ENCODE measurements around the gene COPG1. TPM values are rescaled to one million over a fixed set of nuclear protein-coding genes. Genes with fewer than 3 reads are reported as not detected.

Gene COPG1
- total and polyA plus RNA-seq, 2 of the 4 experiments (the other 2 are of a cell fraction), result 203 to 446 TPM

- POLR2A ChIA-PET (ENCODE audit: unreplicated experiment), result no interaction called here
- Histone ChIP-seq H2BK20ac (ENCODE audit: low read depth, low read length) (no peak overlapping the region), H2BK15ac (ENCODE audit: low read depth, low read length) (no peak overlapping the region), H3K36me3 (ENCODE audit: control insufficient read depth, insufficient read depth, low read length) (peaks cover 8% of the 10 kb centered on the region), H3K27ac (ENCODE audit: insufficient read depth, low read length) (no peak overlapping the region), H2AK9ac (replicated peaks; ENCODE audit: low read depth, low read length, poor library complexity) (no peak overlapping the region), H2BK5ac (ENCODE audit: low read depth, low read length, poor library complexity, severe bottlenecking) (no peak overlapping the region), H3K4me1 (ENCODE audit: control insufficient read depth, insufficient read depth, low read length) (peaks cover 3% of the 10 kb centered on the region; the same call in 1 of the 2 replicates), H3K23ac (ENCODE audit: low read depth, low read length) (no peak overlapping the region), H2BK120ac (ENCODE audit: low read depth, low read length) (no peak overlapping the region), H3K9me1 (ENCODE audit: insufficient read depth, low read length) (peaks cover 8% of the 10 kb centered on the region; the same call in 1 of the 2 replicates), H4K91ac (ENCODE audit: insufficient read depth, low read depth, low read length) (no peak overlapping the region), H4K5ac (ENCODE audit: low read depth, low read length) (no peak overlapping the region), H2AFZ (replicated peaks; ENCODE audit: low read length, poor library complexity) (no peak overlapping the region), H4K8ac (ENCODE audit: low read depth in 2 of 2, low read length in 2 of 2) (no peak overlapping the region), H3K18ac (ENCODE audit: low read depth, low read length) (no peak overlapping the region), H3K4ac (ENCODE audit: low read depth, low read length) (no peak overlapping the region), H3K4me3 (ENCODE audit: insufficient read depth, low read depth, low read length) (no peak overlapping the region), H3K27me3 (ENCODE audit: control insufficient read depth, insufficient read depth, low read length) (no peaks in the 10 kb centered on the region), H3K9me3 (ENCODE audit: control insufficient read depth, insufficient read depth, low read length) (no peaks in the 10 kb centered on the region), H2AK5ac (ENCODE audit: low read depth, low read length) (no peak overlapping the region), H3K79me1 (ENCODE audit: low read depth in 1 of 2, low read length in 2 of 2) (peaks cover 0 to 24% of the 10 kb centered on the region in 2 experiments; a peak in 3 of 4 replicates), H3K56ac (ENCODE audit: extremely low read depth, insufficient read depth, low read length) (no peak overlapping the region), H3K4me2 (ENCODE audit: low read depth, low read length) (no peak overlapping the region), H3K14ac (replicated peaks; ENCODE audit: low read depth, low read length) (no peak overlapping the region), H4K20me1 (ENCODE audit: insufficient read depth, low read length) (no peaks in the 10 kb centered on the region), H3K9ac (ENCODE audit: low read depth, low read length) (no peak overlapping the region)
- BruUV-seq (replicated peaks), result no TSS peak
- in situ Hi-C loops (cut with MboI; ENCODE audit: low sequenced_read_pairs), result no loop called here
- TF ChIP-seq SMC3 (IDR thresholded peaks at IDR 0.05; ENCODE audit: low read depth, low read length) (no peak), MAZ (IDR thresholded peaks at IDR 0.05; ENCODE audit: borderline replicate concordance, low read depth, low read length) (no peak), ELK1 (IDR thresholded peaks at IDR 0.05; ENCODE audit: borderline replicate concordance, low read depth, low read length) (no peak), RCOR1 (IDR thresholded peaks at IDR 0.05; ENCODE audit: insufficient replicate concordance, low read length) (no peak), MAFK (IDR thresholded peaks at IDR 0.05; ENCODE audit: low read depth, low read length) (no peak), FOS (IDR thresholded peaks at IDR 0.05; ENCODE audit: low read depth, low read length) (no peak), NFE2L2 (IDR thresholded peaks at IDR 0.05; ENCODE audit: low read depth, low read length) (no peak), BHLHE40 (IDR thresholded peaks at IDR 0.05; ENCODE audit: low read depth, low read length) (no peak), CHD1 (IDR thresholded peaks at IDR 0.05; ENCODE audit: low read depth, low read length) (no peak), CEBPB (IDR thresholded peaks at IDR 0.05; ENCODE audit: low read depth, low read length) (no peak), MXI1 (IDR thresholded peaks at IDR 0.05; ENCODE audit: borderline replicate concordance, low read depth, low read length) (no peak), RFX5 (IDR thresholded peaks at IDR 0.05; ENCODE audit: low read depth, low read length) (no peak), POLR2A (IDR thresholded peaks at IDR 0.05; ENCODE audit: low read depth, low read length) (no peak), CTCF (conservative IDR thresholded peaks at IDR 0.05; ENCODE audit: low read depth, low read length) (no peak), RAD21 (IDR thresholded peaks at IDR 0.05; ENCODE audit: low read length) (no peak), USF2 (IDR thresholded peaks at IDR 0.05; ENCODE audit: low read depth, low read length) (no peak)
- dilution Hi-C loops (cut with HindIII; ENCODE audit: low sequenced_read_pairs, unreplicated experiment), result no loop called here
- DNase-seq (no peak), ATAC-seq (ENCODE audit: low read depth) (no peak)
- no CpG with 5 or more reads among the region's 8 CpGs for WGBS, 2 experiments (ENCODE audit: extremely low coverage in 2 of 2, insufficient read length in 1 of 2)
- intact Hi-C loops (cut with micrococcal nuclease), result no loop called here
- CTCF ChIA-PET, result no interaction called here
These were observed 70.9 kb downstream of the COPG1 start for GRCh38 chr3:129320261-129320660.

All from IMR-90 (cell line).